Choroid plexus epithelial cell (primary cell): ENCODE results near the gene DPYSL4.

Experiments
- DNase-seq: peaks from one replicate; pipeline ENCODE4 v3.0.0-alpha.2; 2010; ENCODE audit warnings: low read depth
- H3K4me3 ChIP-seq: 2 replicates; pipeline ENCODE4 v1.5.1; 2011; ENCODE audit warnings: low read depth, mild to moderate bottlenecking, control low read depth, low read length, moderate library complexity
- CTCF ChIP-seq: conservative IDR thresholded peaks from 2 replicates; pipeline ENCODE4 v1.5.1; 2011; ENCODE audit warnings: low read depth, mild to moderate bottlenecking, control low read depth, inconsistent platforms, low read length, moderate library complexity

Gene DPYSL4

GRCh38 chr10:132145521-132146185 lies 41.1 kb upstream of the DPYSL4 start:
- no peak overlapping the region for H3K4me3 ChIP-seq
- no peak for TF ChIP-seq CTCF
- no peak for DNase-seq

- TF ChIP-seq CTCF, result no peak
- no peak for DNase-seq
- no peak overlapping the region for H3K4me3 ChIP-seq
Observed at GRCh38 chr10:132146271-132146671, 40.5 kb upstream of the DPYSL4 start.

GRCh38 chr10:132146941-132147915 lies 39.5 kb upstream of the DPYSL4 start:
- H3K4me3 ChIP-seq, result no peak overlapping the region
- no peak for TF ChIP-seq CTCF
- DNase-seq, result no peak

GRCh38 chr10:132148261-132149251 lies 38.2 kb upstream of the DPYSL4 start:
- TF ChIP-seq CTCF, result no peak
- DNase-seq, result no peak
- H3K4me3 ChIP-seq, result no peak overlapping the region

GRCh38 chr10:132149271-132149670 lies 37.5 kb upstream of the DPYSL4 start:
- H3K4me3 ChIP-seq, result no peak overlapping the region
- DNase-seq, result no peak
- no peak for TF ChIP-seq CTCF

GRCh38 chr10:132149917-132150316 lies 36.8 kb upstream of the DPYSL4 start:
- no peak for TF ChIP-seq CTCF
- DNase-seq, result no peak
- no peak overlapping the region for H3K4me3 ChIP-seq
